D721Med (cell line): ENCODE measurements around the gene ARL8B.
"Not testable (repeated sequence)": the region's sequence is repeated elsewhere in the genome, so short reads cannot be mapped to it uniquely, and the experiment has no call there.

Experiments
- DNase-seq: peaks from one replicate; pipeline ENCODE4 v3.0.0; 2011; ENCODE audit warnings: low spot score; ENCODE audit not compliant: insufficient read length
- FAIRE-seq: peaks from 2 replicates; lab custom pipeline; 2011; peaks lifted over from hg19 to GRCh38; lab: Jason Lieb, UNC
- TF ChIP-seq, protein P1 (sequence below): IDR thresholded peaks from 2 replicates; pipeline ENCODE4 v1.5.1; 2012; ENCODE audit warnings: mild to moderate bottlenecking, control low read depth; ENCODE audit not compliant: insufficient read depth; ENCODE audit errors: missing control alignments

ARL8B gene

DNA sequence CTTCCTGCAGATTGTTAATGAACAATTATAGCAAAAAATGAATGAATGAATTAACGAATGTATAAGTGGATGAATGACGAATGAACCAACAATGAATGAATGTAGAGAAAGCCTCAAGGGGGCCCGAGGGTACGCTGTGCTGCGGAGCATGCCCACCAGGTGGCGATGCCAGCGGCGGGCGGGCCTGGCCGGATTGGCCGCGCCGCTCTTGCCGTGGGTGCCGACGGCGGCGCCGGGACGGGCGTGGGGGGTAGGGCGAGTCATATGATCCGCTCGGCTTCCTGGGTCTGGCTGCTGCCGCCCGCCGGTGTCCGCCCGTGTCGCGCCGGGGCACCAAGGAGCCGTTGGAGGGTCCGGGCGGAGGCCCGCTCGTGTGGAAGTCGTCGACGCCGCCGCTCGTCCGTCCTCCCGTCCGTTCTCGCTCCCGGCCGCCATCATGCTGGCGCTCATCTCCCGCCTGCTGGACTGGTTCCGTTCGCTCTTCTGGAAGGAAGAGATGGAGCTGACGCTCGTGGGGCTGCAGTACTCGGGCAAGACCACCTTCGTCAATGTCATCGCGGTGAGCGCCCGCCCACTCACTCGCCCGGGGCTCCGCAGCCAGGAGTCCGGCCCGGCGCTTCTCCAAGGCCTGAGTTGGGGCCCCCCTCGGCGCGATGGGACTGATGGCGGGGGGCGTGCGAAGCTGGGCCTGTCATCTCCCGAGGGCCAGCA lies at the start of gene ARL8B:
Gene ARL8B (plus strand): TSS at position 263 of the 711 bp plus-strand sequence. CDS start 174 bp downstream, at position 437.
- TF ChIP-seq, protein P1, sequence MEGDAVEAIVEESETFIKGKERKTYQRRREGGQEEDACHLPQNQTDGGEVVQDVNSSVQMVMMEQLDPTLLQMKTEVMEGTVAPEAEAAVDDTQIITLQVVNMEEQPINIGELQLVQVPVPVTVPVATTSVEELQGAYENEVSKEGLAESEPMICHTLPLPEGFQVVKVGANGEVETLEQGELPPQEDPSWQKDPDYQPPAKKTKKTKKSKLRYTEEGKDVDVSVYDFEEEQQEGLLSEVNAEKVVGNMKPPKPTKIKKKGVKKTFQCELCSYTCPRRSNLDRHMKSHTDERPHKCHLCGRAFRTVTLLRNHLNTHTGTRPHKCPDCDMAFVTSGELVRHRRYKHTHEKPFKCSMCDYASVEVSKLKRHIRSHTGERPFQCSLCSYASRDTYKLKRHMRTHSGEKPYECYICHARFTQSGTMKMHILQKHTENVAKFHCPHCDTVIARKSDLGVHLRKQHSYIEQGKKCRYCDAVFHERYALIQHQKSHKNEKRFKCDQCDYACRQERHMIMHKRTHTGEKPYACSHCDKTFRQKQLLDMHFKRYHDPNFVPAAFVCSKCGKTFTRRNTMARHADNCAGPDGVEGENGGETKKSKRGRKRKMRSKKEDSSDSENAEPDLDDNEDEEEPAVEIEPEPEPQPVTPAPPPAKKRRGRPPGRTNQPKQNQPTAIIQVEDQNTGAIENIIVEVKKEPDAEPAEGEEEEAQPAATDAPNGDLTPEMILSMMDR = peak; percentile 88
- no peak for FAIRE-seq

DNA sequence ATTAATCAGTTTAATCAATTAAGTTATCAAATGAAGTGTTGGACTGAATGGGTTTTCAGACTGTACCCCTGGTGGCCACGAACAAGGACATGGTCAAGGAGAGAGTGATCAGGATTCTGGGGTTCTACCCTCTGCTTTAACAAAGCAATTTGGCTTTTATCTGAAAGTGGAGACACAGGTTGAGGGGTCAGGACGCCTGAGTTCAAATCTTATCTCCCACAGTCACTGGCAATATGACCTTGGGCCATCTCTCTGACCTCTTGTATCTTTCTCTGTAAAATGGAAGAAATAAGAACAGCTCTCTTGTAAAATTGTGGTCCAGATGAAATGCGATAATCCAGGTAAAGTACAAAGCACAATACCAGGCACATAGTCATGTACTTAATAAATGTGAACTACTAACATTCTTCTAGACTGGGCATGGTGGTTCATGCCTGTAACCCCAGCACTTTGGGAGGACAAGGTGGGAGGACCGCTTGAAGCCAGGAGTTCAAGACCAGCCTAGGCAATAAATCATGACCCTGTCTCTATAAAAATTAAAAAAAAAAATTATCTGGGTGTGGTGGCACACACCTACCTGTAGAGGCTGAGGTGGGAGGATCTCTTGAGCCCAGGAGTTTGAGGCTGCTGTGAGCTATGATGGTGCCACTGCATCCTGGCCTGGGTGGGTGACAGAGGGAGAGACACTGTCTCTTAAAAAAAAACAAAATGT lies 48.6 kb upstream of the ARL8B start:
- TF ChIP-seq, protein P1 = no peak
- DNase-seq (no peak), FAIRE-seq (no peak)

More for the DNA sequence above, at the start of gene ARL8B:
- DNase-seq = peak; percentile 85

DNA sequence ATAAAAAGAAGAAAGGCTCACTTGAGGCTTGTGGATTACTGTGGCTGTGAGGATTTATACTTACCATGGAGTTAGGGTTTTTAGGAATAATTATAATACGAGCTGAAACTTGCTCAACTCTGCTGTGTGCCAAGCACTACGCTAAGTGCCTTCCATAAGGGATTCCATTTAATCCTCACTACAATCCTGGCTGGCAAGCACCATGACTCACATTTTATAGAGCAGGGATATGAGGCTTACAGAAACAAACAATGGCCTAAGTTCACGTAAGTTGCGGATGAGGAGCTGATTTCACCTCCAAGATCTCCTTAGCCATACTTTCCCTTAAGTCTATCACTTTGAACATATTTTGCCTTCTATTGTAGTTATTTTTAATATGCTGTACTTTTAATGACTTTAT lies 43.9 kb upstream of the ARL8B start:
- DNase-seq (peak; percentile 58), FAIRE-seq (peak; percentile 91)
- TF ChIP-seq, protein P1 = no peak

DNA sequence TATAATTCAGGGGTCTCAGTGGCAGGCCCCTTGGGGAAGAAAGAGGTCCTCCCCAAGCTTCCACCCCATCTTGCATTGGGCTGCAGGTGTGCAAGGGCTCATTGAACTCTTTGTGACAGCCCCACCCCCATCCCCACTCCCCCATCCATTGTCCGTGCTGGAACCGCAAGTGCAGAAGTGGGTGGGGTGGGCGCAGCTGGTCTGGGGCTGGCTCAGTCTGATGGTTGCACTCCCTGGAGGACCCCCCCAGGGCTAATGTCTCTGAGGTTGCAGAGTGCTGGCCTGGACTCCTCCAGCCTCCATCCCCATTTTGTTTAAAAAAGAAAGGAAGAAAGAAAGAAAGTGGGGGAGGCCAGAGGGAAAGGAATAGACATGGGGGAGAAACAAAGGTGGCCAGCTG lies 42.3 kb upstream of the ARL8B start:
- FAIRE-seq = no peak
- DNase-seq = no peak

DNA sequence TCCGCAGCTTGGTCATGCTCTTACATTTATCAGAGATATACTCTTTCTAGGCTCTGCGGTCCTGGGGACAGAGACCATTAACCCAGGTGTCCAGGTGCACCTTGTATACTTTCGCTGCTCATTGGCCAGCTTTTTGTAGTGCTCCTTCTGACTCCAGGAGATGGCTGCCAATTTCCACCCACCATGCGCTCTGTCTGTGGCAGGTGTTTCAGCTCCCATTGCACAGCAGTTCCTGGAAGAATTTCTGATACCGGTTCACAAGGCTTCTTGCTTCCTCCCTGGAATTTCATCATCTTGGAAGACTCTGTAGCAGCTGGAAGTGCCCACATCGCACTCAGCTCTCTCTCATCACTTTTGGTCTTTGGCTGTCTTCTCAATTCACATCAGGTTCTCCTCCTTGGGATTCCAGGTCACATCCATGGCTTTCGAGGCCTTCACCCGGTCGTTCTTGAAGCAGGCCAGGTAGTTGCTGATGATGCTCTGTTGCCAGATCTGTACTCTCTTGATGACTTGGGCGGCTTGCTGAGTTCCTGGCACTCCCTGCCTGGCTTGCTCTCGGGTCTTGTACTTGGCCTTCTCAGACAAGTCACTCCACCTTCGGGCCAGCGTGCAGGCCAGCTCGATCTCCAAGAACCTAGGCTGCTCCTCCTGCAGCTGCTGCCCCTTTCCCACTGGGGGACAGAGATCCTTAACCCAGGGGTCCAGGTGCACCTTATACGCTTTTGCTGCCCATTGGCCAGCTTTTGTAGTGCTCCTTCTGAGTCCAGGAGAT lies 41.1 kb upstream of the ARL8B start:
- TF ChIP-seq, protein P1 = no peak
- DNase-seq (no peak), FAIRE-seq (no peak)

More for the DNA sequence above, 42.3 kb upstream of the ARL8B start:
- TF ChIP-seq, protein P1 = no peak

DNA sequence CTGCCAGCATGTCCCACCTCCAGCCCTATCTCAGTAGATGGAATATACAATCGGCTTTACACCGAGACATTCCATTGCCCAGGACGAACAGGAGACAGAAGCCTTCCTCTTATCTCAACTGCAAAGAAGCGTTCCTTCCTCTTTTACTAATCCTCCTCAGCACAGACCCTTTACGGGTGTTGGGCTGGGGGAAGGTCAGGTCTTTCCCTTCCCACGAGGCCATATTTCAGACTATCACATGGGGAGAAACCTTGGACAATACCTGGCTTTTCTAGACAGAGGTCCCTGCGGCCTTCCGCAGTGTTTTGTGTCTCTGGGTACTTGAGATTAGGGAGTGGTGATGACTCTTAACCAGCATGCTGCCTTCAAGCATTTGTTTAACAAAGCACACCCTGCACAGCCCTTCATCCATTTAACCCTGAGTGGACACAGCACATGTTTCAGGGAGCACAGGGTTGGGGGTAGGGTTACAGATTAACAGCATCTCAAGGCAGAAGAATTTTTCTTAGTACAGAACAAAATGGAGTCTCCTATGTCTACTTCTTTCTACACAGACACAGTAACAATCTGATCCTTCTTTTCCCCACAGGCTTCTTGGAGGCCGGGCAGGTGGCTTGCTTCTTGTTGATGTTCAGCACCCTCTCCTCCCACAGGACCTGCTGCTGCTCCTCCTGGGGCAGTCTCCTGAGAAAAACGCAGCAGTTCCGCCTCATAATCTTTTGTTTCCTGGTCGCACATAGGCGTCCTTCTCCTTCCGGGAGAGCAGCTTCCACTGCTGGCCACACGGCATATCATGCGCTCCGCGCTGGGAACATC lies 39.9 kb upstream of the ARL8B start:
- DNase-seq, FAIRE-seq: not testable (repeated sequence)

DNA sequence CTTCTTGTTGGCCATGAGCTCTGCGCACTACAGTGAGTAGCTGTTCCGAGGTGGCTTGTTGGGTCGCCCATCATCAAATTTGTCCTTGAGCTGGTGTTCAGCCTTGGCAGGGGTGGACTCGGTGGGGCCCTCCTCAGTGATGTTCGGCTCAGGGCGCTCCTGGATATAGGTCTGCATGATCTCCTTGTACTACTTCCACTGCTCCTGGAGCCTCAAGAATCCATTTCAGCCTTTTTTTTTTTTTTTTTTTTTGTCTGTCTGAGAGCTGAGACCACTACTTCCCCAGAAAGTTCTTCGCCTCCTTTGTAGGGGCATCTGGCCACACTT lies 39.3 kb upstream of the ARL8B start:
- no peak for FAIRE-seq
- TF ChIP-seq, protein P1 = no peak
- no peak for DNase-seq
